CD1c-positive myeloid dendritic cell (primary cell): ENCODE data around the gene TCF3.
"Not testable (repeated sequence)": the region's sequence is repeated elsewhere in the genome, so short reads cannot be mapped to it uniquely, and the experiment has no call there.

Source experiments
- DNase-seq: peaks from one replicate; pipeline ENCODE4 v3.0.0-alpha.2; 2016; ENCODE audit errors: extremely low spot score

TCF3 gene

DNA sequence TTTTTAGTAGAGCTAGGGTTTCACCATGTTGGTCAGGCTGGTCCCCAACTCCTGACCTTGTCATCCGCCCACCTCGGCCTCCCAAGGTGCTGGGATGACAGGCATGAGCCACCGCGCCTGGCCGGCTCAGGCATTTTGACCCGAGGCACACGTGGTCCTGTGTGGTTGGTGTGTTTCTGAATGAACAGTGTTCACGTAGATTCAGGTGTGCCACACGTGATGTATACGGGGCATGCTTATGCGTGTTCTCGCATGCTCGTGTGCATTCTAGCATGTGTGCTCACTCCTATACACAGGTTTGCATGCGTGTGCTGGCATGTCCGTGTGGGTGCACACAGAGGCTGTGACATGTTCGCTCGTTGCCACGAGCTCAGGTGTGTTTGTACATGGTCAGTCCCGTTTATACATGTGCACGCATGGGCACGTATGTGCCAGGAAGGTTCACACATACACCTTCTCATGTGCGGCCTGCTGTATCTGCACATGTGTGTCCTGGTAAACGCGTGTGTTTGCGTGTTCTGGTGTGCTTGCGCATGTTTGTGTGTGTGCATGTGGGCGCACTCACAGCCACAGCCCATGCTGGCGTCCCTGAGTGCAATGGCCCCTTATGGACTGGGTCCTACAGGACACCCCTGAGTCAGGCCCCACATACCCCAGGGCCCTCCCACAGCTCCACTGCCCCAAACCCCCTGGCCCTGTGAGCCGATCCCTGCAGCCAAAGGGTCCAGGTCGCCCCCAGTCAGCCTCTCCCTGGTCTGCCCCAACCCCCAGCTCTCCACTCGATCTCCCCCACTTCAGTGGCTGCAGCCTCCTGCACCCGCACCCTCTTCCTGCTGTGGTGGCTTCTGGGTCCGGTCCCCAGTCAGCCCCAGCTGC is 20.6 kb upstream of the TCF3 start:
- no peak for DNase-seq

DNA sequence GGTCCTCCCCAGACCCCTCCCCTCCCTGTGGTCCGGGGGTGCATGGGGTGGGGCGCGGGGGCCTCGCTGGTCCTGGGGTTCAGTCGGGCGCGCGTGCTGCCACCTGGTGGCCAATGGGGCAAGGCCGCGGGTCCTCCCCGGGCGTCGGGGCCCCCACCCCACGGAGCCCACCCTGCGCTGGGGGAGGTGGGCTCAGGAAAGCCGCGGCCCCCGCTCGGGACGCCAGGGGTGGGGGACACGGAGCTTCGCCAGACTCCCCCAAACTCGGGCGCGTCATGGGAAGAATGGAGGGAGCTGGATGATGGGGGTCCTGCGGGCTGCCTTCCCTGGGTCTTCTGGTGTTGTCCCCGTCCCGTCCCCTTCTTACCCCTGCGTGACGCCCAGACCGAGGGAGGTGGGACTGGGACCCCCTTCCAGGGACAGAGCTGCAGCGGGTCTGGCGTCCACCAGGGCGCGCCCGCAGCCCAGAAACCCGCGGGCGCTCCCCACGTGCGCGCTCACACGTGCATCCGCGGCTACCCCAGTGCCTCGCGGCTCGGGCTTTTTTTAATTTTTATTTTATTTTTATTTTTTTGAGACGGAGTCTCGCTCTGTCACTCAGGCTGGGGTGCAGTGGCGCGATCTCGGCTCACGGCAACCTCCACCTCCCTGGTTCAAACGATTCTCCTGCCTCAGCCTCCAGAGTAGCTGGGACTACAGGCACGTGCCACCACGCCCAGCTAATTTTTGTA is 19.8 kb upstream of the TCF3 start:
- DNase-seq, result peak; percentile 52

DNA sequence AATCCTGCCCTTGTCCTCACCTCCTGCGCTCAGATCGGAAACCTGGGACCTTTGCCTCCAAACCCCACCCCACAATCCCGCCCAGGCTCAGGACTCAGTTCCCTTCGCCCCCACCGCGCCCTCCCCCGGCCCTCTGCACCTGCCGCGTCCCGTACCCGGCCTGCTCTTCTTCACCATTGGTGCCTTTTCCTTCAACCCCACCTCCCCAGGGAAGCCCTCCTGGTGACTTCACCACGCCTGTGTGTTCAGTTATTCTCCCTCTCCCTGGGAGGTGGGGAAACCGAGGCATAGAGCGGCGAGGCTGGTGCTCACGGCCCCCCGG is 19.3 kb upstream of the TCF3 start:
- DNase-seq, result no peak

DNA sequence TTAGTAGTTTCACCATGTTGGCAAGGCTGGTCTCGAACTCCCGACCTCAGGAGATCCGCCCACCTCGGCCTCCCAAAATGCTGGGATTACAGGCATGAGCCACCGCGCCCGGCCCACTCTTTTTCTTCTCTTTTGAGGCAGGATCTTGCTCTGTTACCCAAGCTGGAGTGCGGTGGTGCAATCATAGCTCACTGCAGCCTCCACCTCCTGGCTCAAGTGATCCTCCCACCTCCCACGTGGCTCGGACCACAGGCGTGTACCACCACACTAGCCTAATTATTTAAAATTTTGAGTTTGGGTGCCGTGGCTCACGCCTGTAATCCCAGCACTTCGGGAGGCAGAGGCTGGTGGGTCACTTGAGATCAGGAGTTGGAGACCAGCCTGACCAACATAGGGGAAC is 18.3 kb upstream of the TCF3 start:
- peak; percentile 66 for DNase-seq

DNA sequence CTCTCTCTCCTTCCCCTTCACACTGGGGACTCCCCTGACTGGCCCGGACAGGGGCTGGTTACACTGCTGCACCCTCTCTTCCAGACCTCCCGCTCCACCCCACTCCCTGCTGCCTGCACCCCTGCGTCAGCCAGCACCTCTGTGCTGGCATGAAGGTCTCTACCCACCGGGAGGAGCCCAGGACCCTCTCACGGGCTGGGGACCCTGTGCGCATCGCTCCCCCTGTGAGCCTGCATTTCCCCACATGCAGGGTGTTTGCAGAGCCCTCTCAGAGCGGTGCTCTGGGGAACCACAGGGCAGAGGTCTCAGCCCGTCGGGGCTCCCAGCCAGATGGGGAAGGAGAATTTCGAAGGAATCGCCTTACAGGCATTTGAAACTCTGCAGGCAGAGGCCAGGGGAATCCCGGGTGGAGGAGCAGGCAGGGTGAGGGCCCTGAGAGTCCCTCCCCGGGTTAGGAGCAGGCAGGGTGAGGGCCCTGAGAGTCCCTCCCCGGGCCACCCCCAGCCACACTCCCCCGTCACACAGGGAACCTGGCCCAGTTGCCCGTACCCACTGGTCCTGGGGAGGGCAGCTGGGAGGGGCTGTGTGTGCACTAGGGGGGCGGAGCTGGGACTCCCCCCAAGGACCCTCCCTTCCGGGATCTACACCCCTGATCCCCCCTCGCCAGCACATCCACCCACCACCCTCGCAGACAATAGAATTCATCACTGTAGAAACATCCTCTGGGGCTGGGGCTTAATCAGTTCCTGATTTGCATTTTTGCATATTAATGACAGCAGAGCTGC is 16.3 kb upstream of the TCF3 start:
- peak; percentile 64 for DNase-seq

DNA sequence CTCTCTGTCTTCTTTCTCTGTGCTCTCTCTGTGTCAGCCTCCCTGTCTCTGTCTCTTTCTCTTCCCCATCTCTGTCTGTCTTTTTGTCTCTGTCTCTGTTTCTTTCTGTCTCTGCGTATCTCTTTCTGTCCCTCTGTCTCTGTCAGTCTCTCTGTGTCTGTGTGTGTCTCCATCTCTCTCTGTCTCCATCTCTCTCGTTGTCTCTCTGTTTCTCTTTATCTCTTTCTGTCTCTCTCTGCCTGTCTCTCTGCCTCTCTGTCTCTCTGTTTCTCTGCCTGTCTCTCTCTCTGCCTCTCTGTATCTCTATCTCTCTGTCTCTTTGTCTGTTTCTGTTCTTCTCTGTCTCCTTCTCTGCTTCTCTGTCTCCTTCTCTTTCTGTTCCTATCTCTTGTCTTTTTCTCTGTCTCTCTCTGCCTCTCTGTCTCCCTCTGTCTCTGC is 15.7 kb upstream of the TCF3 start:
- no peak for DNase-seq

DNA sequence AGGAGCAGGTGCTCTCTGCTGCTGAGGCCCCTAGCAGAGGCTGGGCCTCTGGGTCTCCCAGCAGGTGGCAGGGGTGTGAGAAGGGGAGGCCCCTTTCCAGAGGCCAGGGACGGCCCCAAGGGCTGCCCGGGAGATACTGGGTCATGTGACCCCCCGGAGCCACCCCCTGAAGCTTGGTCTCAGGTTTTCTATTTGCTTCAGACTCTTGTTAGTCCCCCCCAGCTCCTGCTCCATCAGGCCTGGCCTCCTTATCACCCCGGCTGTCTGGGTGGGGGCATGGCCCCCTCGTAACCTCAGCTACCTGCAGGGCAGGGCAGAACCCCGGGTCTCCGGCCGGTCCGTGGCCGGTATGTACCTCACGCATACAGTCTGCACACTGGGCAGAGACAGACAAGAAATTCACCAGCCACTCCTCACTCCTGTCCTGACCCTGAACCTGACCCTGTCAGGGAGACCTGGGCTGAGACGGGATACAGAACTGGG is 13.2 kb upstream of the TCF3 start:
- no peak for DNase-seq

DNA sequence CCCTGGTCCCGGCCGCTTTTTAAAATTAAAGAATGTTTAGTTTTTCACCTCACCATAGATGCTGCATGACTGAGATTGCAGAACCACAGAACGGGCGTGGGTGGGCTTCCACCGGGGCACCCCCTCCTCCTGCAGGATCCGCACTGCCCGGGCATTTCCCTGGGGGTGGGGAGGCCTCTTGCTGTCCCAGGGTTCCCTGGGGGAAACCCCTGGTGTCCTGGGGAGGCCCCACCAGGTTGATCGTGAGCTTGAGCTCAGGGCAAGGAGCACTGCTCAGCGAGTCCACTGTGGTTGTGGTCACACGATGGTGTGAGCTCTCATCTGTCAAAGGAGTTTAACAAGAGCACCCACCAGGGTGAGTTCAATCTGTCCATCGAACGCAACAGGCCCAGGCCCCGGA is 11.4 kb upstream of the TCF3 start:
- DNase-seq, result no peak

DNA sequence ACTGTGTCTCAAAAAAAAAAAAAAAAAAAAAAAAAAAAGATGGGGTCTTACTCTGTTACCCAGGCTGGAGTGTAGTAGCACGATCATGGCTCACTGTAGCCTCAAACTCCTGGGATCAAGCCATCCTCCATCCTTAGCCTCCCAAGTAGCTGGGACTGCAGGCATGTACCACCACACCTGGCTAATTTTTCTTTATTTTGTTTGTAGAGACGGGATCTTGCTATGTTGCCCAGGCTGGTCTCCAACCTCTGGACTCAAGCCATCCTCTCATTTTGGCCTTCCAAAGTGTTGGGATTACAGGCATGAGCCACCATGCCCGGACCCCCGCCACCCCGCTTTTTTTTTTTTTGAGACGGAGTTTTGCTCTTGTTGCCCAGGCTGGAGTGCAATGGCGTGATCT is 10.8 kb upstream of the TCF3 start:
- DNase-seq, result not testable (repeated sequence)

DNA sequence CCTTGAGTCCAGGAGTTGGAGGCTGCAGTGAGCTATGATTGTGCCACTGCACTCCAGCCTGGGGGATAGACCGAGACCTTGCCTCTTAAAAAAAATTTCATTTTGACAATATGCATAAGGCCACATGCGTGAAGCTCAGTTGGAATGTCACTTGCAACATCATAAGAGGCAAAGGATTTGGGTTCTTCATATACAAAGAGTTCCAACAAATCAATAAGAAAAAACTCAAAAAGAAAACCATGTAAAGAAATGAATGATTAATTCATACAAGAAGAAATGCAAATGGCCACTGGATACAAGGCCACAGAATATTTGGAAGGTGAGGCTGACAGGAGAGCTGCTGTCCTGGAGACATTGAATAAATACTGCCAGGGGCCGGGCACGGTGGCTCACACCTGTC is 9.6 kb upstream of the TCF3 start:
- no peak for DNase-seq

DNA sequence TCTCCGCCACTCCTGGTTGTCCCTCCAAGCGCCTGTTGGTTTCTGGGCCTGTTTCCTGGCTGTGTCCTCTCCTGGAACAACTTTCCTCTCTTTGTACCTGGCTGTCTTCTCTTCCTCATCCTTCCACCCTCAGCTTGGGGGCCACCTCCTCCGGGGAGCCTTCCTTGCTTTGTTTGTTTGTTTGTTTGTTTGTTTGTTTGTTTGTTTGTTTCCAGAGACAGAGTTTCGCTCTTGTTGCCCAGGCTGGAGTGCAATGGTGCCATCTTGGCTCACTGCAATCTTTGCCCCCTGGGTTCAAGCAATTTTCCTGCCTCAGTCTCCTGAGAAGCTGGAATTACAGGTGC is 6.6 kb upstream of the TCF3 start:
- no peak for DNase-seq

DNA sequence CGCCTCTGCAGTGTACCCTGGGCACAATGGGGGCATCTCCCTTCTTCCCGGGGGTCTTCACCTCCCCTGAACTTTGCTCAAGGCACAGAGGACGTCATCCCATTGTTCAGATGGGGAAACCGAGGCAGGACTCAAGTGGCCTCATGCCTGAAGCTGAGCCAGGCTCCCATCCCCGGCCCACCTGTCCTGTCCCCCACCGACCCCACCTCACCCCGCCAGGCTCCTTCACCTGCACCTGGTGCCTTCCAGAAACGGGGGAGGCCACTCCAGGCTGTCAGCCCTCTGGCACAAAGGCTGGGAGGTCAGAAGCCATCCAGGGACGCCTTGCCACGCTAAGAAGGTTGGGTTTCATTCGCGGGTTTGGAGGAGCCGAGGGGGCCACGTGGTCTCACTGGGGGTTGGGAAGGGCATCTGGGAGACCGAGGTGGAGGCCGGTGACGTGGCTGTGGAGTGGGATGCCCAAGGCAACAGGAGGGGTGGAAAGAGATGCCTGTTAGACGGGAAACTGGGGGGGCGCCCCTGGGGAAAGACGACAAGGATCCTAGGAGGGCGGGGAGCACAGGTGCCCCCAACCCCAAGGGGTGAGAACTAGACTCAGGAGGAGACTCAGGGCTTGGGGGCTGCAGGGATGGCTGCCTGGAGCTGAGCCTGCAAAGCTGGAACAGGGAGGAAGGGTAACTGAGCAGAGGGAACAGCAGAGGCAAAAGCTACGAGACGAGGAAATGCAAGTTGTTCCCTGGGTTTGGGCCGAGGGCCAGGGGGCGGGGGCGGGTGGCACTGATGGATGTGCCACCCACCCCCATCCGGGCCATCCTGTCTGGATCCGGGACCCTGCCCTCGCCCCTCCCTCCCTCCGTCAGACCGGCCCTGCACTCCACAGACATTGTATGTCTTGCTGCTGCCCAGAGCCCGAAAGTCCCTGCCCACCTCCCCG is 6.0 kb upstream of the TCF3 start:
- DNase-seq, result no peak

DNA sequence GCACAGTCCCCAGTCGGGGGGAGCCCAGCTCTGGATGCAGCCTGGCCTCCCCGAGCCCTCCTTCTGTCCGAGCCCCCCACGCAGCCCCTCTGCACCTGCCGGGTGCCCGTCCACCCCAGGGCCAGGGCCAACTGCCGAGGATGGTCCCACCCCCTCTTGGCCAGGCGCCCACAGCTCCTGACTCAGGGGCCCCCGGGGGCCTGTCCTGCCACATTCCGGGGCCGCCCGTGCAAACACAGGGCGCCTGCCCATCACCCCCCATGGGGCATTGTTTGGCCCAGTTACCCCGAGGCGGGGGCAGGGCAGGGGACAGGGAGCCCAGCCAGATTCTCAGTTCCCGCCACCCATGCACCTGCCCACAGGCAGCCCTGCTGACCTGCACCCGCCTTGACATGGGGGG is 5.3 kb upstream of the TCF3 start:
- DNase-seq, result no peak

DNA sequence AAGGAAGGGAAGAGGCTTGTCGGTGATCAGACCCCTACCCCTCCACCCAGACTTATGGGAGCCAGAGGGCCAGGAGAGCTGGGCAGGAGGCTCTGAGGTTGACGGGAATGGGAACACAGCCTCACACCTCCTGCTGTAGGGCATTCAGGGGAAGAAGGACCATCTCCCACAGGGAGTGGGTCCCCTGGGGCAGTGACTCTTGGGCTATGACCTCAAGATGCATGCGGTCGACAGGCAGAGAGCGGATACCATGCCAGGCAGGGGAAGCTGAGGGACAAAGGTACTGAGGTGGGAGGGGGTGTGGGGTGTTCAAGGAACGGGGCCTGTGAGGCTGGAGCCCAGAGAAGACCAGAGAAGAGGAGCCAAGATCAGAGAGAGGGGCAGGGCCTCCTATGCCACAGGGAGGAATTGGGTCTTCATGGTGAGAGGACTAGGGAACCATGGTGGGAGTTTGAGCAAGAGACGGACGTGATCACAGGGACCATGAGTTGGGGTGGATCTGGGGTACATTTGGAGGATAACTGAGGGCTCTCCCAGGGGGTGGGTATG is 4.6 kb upstream of the TCF3 start:
- no peak for DNase-seq

DNA sequence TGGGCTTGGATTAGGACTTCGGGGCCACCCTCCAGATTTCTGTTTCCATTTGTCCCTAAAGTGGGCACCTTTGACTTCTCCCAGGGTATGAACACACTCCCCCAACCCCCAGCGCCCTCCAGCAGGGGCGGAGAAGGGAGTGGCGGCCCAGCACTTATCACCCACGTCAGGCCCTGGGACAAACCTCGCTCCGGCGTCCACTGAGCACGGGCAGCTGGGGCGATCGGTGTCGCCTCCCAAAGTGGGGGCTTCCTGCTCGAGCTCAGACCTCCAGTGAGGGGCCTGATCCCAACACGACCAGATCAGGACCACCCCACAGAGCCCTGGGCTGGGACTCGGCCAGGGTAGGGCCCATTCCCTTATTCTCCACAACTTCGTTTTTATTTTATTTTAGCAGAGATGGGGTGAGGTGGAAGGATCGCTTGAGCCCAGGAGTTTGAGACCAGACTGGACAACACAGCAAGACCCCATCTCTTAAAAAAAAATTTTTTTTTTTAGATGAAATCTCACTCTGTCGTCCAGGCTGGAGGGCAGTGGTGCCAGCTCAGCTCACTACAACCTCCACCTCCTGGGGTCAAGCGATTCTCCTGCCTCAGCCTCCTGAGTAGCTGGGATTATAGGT is 3.7 kb upstream of the TCF3 start:
- no peak for DNase-seq

DNA sequence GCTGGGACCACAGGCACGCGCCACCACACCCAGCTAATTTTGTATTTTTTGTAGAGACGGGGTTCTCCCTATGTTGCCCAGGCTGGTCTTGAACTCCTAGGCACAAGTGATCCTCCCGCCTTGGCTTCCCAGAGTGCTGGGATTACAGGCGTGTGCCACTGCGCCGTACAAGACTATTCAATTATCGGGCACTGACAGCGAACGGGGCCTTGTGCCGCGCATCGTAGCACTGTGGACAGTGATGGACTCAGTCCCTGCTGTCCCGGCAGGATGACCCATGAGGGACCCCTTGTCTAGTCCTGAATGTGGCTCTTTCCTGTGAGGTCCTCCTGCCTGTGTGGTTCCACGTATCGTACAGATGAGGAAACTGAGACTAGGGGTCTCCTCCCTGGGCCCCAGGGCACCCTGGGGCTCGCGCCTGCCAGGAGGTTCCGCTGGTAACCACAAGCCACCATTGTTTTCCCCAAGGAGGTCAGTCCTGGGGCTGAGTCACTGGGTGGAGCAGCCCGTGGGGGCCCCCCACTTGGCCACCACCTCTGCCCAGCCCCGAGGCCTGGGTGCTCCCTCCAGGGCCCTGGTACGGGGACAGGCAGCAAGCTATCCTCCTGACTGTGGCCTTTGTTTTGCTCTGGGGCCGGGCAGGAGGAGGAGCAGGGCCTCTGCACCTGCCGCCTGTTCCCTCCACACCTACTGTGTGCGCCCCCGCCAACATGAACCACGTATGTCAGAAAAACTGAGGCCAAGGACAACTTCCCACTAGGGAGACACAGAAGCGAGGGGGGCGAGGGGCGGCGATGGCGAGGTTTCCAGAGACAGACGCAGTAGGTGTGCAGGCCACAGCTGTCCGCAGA is 2.9 kb upstream of the TCF3 start:
- no peak for DNase-seq

DNA sequence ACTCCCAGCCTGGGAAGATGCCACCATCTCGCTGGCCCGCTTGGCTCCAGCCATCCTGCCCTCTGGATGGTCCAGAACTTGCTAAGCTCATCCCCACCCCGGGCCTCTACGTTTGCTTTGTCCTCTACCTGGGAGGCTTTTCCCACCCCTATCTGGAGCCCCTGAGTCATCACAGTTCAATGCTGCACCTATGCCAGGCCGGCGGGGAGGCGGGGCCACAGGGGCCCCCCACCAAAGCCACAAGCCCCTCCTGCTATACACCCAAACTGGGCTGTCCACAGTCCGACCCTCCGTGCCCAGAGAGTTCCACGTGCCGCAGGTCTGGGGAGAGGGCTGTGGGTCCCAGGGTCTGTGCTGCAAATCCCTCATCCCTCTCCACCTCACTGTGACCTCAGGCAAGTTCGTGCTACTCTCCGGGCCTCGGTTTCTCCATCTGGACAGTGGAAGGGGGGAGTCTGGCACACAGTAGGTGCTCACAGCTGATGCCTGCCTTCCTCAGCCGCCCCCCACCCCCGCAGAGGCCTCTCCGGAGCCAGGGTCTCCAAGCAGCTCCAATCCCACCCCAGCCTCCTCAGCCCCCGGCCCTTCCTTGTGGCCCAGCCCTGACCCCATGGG is 1.9 kb upstream of the TCF3 start:
- no peak for DNase-seq

DNA sequence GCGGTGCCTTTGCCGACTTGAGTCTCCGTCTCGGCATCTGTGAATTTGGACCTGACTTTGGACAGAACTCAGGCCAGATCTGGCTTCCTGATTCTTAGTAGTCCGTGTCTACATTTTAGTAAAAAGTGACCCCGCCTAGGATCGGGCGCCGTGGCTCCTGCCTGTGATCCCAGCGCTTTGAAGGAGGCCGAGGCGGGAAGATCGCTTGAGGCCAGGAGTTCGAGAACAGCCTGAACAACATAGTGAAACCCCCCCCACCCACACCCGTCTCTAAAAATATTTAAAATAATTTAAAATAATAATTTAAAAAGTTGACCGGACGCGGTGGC is 849 bp upstream of the TCF3 start:
- DNase-seq, result no peak

DNA sequence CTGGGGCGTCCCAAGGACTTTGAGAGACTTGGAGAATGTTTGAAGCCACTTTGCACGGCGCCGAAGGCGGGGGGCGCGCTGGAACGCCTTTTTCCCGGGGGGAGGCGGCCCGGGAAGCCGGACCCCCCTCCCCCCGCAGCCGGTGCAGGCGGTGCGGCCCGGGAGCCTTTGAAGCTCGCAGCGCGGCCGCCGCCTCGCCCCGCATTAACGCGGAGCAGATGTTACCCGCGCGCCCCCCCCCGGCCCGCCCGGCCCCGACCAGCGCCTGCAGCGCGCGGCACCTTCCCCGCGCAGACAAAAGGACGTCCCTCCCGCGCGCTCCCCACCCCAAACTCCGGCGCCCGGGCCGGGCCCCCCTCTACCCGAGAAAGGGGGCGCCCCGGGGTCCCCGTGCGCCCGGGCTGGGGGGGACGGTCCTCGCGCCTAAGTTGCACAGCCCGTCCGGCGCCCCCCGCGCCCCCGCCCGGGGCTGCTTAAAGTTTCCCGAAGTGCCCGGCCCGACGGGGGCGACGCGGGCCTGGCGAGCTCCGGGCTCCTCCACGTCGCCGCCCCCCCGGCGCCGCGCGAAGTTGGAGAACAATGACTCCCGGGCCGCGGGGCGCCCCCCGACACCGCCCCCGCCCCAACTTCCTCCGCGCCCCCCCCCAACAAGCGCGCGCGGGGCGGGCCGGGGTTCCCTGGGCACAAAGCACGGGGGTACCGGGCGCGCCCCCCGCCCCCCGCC is 685 bp downstream of the TCF3 start:
- peak; percentile 55 for DNase-seq
